Measurements from ENCODE around the gene TTLL11.

DNA sequence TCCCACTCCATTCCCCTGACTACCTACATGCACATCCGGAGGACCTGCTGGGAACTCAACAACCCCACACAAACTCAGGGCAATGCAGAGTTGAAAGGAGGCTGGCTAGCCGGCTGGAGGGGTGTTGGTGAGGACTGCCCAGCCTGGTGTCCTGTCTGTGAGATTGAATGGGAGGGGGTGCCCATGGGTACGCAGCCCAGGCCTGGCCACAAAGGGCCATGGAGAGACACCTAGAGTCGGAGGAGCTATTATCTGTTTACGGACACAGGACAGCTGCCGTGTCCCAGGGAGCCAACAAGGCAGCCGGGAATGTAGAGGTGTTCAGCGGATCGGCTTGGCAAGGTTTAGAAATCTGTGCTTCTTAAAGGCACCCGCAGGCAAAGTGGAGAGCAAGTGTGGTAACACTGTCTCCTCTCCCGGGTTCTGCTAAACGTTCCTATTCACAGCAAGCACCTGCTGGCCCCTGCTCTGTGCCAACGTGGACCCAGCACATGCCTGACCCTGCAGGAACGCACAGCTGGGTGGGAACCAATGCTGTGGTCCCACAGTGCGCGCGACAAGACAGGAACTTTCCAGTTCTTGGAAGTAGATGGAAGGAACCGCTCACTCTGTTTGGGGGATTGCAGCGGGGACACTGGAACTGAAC is 275.0 kb downstream of the TTLL11 start:
- TF ChIP-seq EZH2 (IDR thresholded peaks at IDR 0.05; ENCODE audit: insufficient read depth, low read length) = no peak
- TF ChIP-seq, protein P1, sequence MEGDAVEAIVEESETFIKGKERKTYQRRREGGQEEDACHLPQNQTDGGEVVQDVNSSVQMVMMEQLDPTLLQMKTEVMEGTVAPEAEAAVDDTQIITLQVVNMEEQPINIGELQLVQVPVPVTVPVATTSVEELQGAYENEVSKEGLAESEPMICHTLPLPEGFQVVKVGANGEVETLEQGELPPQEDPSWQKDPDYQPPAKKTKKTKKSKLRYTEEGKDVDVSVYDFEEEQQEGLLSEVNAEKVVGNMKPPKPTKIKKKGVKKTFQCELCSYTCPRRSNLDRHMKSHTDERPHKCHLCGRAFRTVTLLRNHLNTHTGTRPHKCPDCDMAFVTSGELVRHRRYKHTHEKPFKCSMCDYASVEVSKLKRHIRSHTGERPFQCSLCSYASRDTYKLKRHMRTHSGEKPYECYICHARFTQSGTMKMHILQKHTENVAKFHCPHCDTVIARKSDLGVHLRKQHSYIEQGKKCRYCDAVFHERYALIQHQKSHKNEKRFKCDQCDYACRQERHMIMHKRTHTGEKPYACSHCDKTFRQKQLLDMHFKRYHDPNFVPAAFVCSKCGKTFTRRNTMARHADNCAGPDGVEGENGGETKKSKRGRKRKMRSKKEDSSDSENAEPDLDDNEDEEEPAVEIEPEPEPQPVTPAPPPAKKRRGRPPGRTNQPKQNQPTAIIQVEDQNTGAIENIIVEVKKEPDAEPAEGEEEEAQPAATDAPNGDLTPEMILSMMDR (IDR thresholded peaks at IDR 0.05; ENCODE audit: insufficient read depth, low read depth, low read length) = no peak
